ENCODE measurements around the gene STUB1. TPM values are rescaled to one million over a fixed set of nuclear protein-coding genes. Genes with fewer than 3 reads are reported as not detected.

The STUB1 gene
- total and polyA plus RNA-seq, 2 donors (not counting 3 experiments of a cell fraction or from before 2014, with no cell fraction given), result 107 to 147 TPM

DNA sequence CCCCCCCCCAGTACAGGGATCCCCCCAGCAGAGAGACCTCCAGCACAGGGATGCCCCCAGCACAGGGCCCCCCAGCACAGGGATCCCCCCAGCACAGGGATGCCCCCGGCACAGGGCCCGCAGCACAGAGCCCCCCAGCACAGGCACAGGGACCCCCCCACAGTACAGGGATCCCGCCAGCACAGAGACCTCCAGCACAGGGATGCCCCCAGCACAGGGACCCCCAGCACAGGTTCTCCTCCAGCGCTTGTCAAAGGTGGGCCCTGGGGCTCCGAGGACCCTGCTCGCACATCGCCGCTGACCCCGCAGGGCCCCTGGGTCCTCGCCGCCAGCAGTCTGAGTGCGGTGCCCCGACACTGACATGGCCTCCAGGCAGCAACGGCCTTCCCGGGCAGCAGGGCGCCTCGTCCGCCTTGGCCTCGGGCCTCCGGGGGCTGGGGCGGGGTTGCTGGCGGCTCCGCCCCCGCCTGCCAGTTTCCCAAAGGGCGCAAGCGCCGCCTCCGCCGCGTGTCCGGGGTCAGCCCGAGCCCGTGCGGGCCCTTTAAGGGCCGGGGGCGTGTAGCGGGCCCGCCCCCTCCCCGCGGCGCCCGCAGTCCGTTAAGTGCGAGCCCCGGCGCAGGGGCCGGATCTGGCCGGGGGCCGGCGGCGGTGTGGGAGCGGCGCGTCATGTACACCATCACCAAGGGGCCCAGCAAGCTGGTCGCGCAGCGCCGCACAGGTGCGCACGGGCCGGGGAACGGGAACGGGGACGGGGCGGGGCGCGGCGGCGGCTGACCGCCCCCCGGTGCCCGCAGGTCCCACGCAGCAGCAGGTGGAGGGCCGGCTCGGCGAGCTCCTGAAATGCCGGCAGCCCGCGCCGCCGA lies 38.7 kb upstream of the STUB1 start, which contains the start of gene MCRIP2:
Gene MCRIP2 (plus strand): TSS at position 503 of the 863 bp plus-strand sequence. CDS start 164 bp downstream, at position 667.
- Histone ChIP-seq H4K20me1 (replicated peaks; ENCODE audit: control insufficient read depth, extremely low read depth, insufficient read depth, low read length) (no peaks in the 10 kb centered on the region), H3K9ac (replicated peaks; ENCODE audit: extremely low read depth, insufficient read depth, low read length) (peak within 1 kb of the TSS; percentile 25), H3K36me3 (ENCODE audit: control insufficient read depth in 2 of 2, extremely low read depth in 1 of 2, insufficient read depth in 2 of 2, low read length in 2 of 2) (no peaks in the 10 kb centered on the region), H3K4me3 (replicated peaks in 1 of 3; ENCODE audit: insufficient read depth in 1 of 3, low read depth in 1 of 3, low read length in 3 of 3) (peak within 1 kb of the TSS; percentile 32 to 52 (median 36)), H3K9me1 (replicated peaks; ENCODE audit: control insufficient read depth, extremely low read depth, insufficient read depth, low read length) (no peaks in the 10 kb centered on the region), H3K27me3 (ENCODE audit: control insufficient read depth in 2 of 2, insufficient read depth in 2 of 2, low read length in 2 of 2) (no peaks in the 10 kb centered on the region), H3K4me2 (ENCODE audit: insufficient read depth, low read length) (peak within 1 kb of the TSS; percentile 4), H3K27ac (ENCODE audit: insufficient read depth, low read depth, low read length) (no peak within 1 kb of the TSS), H3K4me1 (ENCODE audit: control insufficient read depth, extremely low read depth, insufficient read depth, low read length) (peaks cover 9% of the 10 kb centered on the region), H3K9me3 (replicated peaks; ENCODE audit: control insufficient read depth, insufficient read depth, low read length) (no peaks in the 10 kb centered on the region), H2AFZ (ENCODE audit: low read depth, low read length) (peak within 1 kb of the TSS; percentile 48), H3K79me2 (ENCODE audit: control insufficient read depth, insufficient read depth, low read length) (no peaks in the 10 kb centered on the region)
- ChIA-PET CTCF (interaction anchor here (1.0 kb wide), 1 partner anchor 16 kb away, joined by 3 read pairs; no protein-coding TSS in a partner anchor), POLR2A (no interaction called here)
- dilution Hi-C loops (cut with MboI; ENCODE audit: extremely low pct_ligation_motif_present, low sequenced_read_pairs) (no loop called here), intact Hi-C loops (cut with micrococcal nuclease) (no loop called here)
- peak; percentile 62 for DNase-seq (ENCODE audit: low read depth, low spot score)
- BruUV-seq (replicated peaks), result no TSS peak
- TF ChIP-seq POLR2AphosphoS5 (IDR thresholded peaks at IDR 0.05; ENCODE audit: insufficient read depth, low read depth, low read length) (peak; percentile 60), MAX (IDR thresholded peaks at IDR 0.05; ENCODE audit: insufficient read depth, insufficient read length) (no peak), MYC (IDR thresholded peaks at IDR 0.05; ENCODE audit: low read depth, low read length) (no peak), FOS (IDR thresholded peaks at IDR 0.05; ENCODE audit: borderline replicate concordance, insufficient read depth, low read length) (no peak), EZH2 (IDR thresholded peaks at IDR 0.05; ENCODE audit: borderline replicate concordance, low read depth, low read length, severe bottlenecking) (no peak), GATA2 (IDR thresholded peaks at IDR 0.05; ENCODE audit: insufficient read depth, insufficient read length, low read depth, low read length) (no peak), JUN (IDR thresholded peaks at IDR 0.05; ENCODE audit: borderline replicate concordance, insufficient read depth, insufficient read length, low read depth) (no peak), POLR2A (IDR thresholded peaks at IDR 0.05; ENCODE audit: low read depth, low read length) (peak; percentile 63)
- FAIRE-seq, result peak; percentile 93

Data from endothelial cell of umbilical vein (primary cell).